Keratinocyte (primary cell): ENCODE results near the gene ARHGAP19. TPM values are rescaled to one million over a fixed set of nuclear protein-coding genes. Genes with fewer than 3 reads are reported as not detected.

Source experiments
- DNase-seq: peaks from one replicate; pipeline ENCODE4 v3.0.0-alpha.2; 2011; ENCODE audit warnings: low read depth, missing footprints, low spot score
- FAIRE-seq: peaks from 2 replicates; lab custom pipeline; 2011; peaks lifted over from hg19 to GRCh38; lab: Jason Lieb, UNC
- H2AFZ ChIP-seq: 2 replicates; pipeline ENCODE4 v1.6.0; 2012; ENCODE audit warnings: low read length, control low read depth, inconsistent platforms; ENCODE audit not compliant: control insufficient read depth
- H3K27ac ChIP-seq: 2 replicates; pipeline ENCODE4 v1.5.1; 2011; ENCODE audit warnings: low read length; ENCODE audit not compliant: control insufficient read depth, insufficient read depth
- H3K27me3 ChIP-seq: 3 replicates; pipeline ENCODE4 v1.6.0; 2011; ENCODE audit warnings: low read length; ENCODE audit not compliant: control insufficient read depth, insufficient read depth; ENCODE audit errors: extremely low read depth
- H3K36me3 ChIP-seq, 2 experiments: 2 replicates in 1 of 2; 3 replicates in 1 of 2; pipeline ENCODE4 v1.5.1; 2011; ENCODE audit warnings: low read length in 2 of 2, mild to moderate bottlenecking in 1 of 2; ENCODE audit not compliant: control insufficient read depth in 2 of 2, insufficient read depth in 2 of 2; ENCODE audit errors: extremely low read depth in 1 of 2
- H3K4me1 ChIP-seq: 3 replicates; pipeline ENCODE4 v1.5.1; 2011; ENCODE audit warnings: low read length; ENCODE audit not compliant: control insufficient read depth, insufficient read depth; ENCODE audit errors: extremely low read depth
- H3K4me2 ChIP-seq: 3 replicates; pipeline ENCODE4 v1.6.0; 2011; ENCODE audit warnings: low read depth, low read length; ENCODE audit not compliant: control insufficient read depth, insufficient read depth; ENCODE audit errors: extremely low read depth
- H3K4me3 ChIP-seq, 3 experiments: fragments of 200-600 bp in 1 of 3; sonication (generic) in 1 of 3; 2 replicates in 2 of 3; 3 replicates in 1 of 3; pipeline ENCODE4 v1.5.1; 2011 to 2016; ENCODE audit warnings: low read length in 3 of 3, mild to moderate bottlenecking in 3 of 3, control low read depth in 2 of 3, inconsistent platforms in 1 of 3, low read depth in 1 of 3, mixed read lengths in 1 of 3, mixed run types in 1 of 3, moderate library complexity in 1 of 3; ENCODE audit not compliant: control insufficient read depth in 2 of 3, insufficient read depth in 2 of 3; ENCODE audit errors: extremely low read depth in 1 of 3
- H3K79me2 ChIP-seq: 2 replicates; pipeline ENCODE4 v1.6.0; 2012; ENCODE audit warnings: low read length; ENCODE audit not compliant: control insufficient read depth, insufficient read depth
- H3K9ac ChIP-seq: 3 replicates; pipeline ENCODE4 v1.6.0; 2011; ENCODE audit warnings: low read length; ENCODE audit not compliant: control insufficient read depth, insufficient read depth; ENCODE audit errors: extremely low read depth
- H3K9me1 ChIP-seq: 3 replicates; pipeline ENCODE4 v1.6.0; 2011; ENCODE audit warnings: low read length; ENCODE audit not compliant: control insufficient read depth, insufficient read depth; ENCODE audit errors: extremely low read depth
- H3K9me3 ChIP-seq: 2 replicates; pipeline ENCODE4 v1.5.1; 2012; ENCODE audit warnings: low read depth, low read length; ENCODE audit not compliant: control insufficient read depth
- H4K20me1 ChIP-seq: 3 replicates; pipeline ENCODE4 v1.6.0; 2011; ENCODE audit warnings: low read length; ENCODE audit not compliant: control insufficient read depth, insufficient read depth; ENCODE audit errors: extremely low read depth
- EZH2 ChIP-seq: IDR thresholded peaks from one replicate; pipeline ENCODE4 v1.6.1; 2012; ENCODE audit warnings: inconsistent platforms, mild to moderate bottlenecking, low read length, moderate library complexity
- dilution Hi-C: fragments of 300-500 bp; cut with MboI; formaldehyde crosslinking; loops from one replicate; pipeline ENCODE4 v1.7.0; 2020; ENCODE audit warnings: low sequenced_read_pairs; ENCODE audit not compliant: extremely low pct_ligation_motif_present
- polyA plus RNA-seq, 5 experiments: library from polyadenylated mRNA; depleted of rRNA in 3 of 5; stranded (reverse) in 3 of 5; stranded (forward) in 1 of 5; unstranded in 1 of 5; fragments of >200 nt; gene quantifications; 1 replicate in 1 of 5; 2 replicates in 3 of 5; 3 replicates in 1 of 5; pipeline versions ENCODE4 v1.2.1 to v1.2.3, GENCODE V29; 2011 to 2012; ENCODE audit warnings: missing spikeins in 2 of 5, low read depth in 1 of 5, low replicate concordance in 1 of 5
- TF ChIP-seq, protein P1 (sequence below), 3 experiments: IDR thresholded peaks in 1 of 3; conservative IDR thresholded peaks in 1 of 3; optimal IDR thresholded peaks in 1 of 3; 2 replicates in 2 of 3; 3 replicates in 1 of 3; pipeline versions ENCODE3 to v1.5.1; 2011; ENCODE audit warnings: low read length in 3 of 3, mild to moderate bottlenecking in 3 of 3, moderate library complexity in 2 of 3, control low read depth in 1 of 3, inconsistent platforms in 1 of 3; ENCODE audit not compliant: insufficient read depth in 2 of 3; ENCODE audit errors: extremely low read depth in 1 of 3

Gene ARHGAP19
- polyA plus RNA-seq, 1 donor (not counting 4 experiments of a cell fraction or from before 2014, with no cell fraction given): 7.5 TPM

DNA sequence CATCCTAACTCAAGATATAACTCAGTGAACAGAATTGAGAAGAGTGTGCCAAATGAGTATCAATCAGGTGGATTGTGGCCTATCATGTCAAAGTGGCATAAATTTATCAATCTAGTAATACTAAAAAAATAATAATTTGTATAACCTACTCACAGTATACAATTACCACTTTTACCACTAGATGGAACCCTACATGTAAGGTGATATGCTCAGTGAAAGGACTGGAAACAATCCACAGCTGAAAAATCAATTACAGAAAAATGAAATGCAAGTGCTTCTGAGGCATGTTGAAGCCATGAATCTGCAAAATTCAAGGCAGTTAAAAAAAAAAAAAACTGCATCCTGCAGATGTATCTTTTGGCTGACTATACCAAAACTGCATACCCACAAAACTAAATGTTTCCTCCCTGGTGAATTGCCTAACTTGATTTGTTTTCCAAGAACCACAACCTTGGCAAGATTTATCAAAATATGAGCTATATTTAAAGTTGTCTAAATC is 13.9 kb downstream of the ARHGAP19 start:
- Histone ChIP-seq H3K36me3 (no peaks in the 10 kb centered on the region), H3K9me1 (no peaks in the 10 kb centered on the region), H4K20me1 (no peaks in the 10 kb centered on the region), H3K79me2 (peaks cover 6% of the 10 kb centered on the region), H3K27me3 (no peaks in the 10 kb centered on the region), H3K9me3 (no peaks in the 10 kb centered on the region), H3K27ac (no peak overlapping the region), H2AFZ (no peak overlapping the region), H3K4me1 (no peaks in the 10 kb centered on the region), H3K9ac (no peak overlapping the region), H3K4me3 (no peak overlapping the region), H3K4me2 (no peak overlapping the region)
- TF ChIP-seq, protein P1, sequence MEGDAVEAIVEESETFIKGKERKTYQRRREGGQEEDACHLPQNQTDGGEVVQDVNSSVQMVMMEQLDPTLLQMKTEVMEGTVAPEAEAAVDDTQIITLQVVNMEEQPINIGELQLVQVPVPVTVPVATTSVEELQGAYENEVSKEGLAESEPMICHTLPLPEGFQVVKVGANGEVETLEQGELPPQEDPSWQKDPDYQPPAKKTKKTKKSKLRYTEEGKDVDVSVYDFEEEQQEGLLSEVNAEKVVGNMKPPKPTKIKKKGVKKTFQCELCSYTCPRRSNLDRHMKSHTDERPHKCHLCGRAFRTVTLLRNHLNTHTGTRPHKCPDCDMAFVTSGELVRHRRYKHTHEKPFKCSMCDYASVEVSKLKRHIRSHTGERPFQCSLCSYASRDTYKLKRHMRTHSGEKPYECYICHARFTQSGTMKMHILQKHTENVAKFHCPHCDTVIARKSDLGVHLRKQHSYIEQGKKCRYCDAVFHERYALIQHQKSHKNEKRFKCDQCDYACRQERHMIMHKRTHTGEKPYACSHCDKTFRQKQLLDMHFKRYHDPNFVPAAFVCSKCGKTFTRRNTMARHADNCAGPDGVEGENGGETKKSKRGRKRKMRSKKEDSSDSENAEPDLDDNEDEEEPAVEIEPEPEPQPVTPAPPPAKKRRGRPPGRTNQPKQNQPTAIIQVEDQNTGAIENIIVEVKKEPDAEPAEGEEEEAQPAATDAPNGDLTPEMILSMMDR (optimal IDR thresholded peaks at IDR 0.05 in 1 of 3, IDR thresholded peaks at IDR 0.05 in 1 of 3, conservative IDR thresholded peaks at IDR 0.05 in 1 of 3; ENCODE audit: extremely low read depth in 1 of 3, insufficient read depth in 2 of 3, low read length in 3 of 3): peak in 2 of 3 experiments; percentile 46 to 47
- no peak for TF ChIP-seq EZH2
- no peak for FAIRE-seq
- peak; percentile 7 for DNase-seq
- dilution Hi-C loops: no loop called here

DNA sequence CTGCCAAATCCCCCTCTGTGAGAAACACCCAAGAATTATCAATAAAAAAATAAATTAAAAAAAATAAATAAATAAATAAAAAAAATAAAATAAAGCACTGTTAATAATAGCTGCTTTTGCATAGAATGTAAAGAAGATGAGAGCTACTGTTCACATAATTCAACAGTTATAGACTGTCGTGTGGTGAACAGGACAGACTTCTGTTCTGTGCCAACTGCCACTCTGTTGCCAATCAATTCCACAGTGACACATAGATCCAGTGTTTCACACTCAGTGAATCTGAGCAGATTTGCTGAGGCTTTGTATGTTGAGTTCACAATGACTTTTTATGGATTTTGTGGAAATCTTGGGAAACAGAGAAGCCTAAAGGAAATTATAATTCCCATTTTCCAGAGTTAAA is 14.9 kb downstream of the ARHGAP19 start:
- H3K36me3 ChIP-seq: no peaks in the 10 kb centered on the region
- FAIRE-seq: no peak

More for the DNA sequence above, 14.9 kb downstream of the ARHGAP19 start:
- Histone ChIP-seq H3K79me2 (peaks cover 6% of the 10 kb centered on the region), H3K9ac (no peak overlapping the region), H3K27ac (no peak overlapping the region), H2AFZ (no peak overlapping the region), H3K27me3 (no peaks in the 10 kb centered on the region), H4K20me1 (no peaks in the 10 kb centered on the region), H3K9me1 (no peaks in the 10 kb centered on the region), H3K4me2 (no peak overlapping the region), H3K4me1 (no peaks in the 10 kb centered on the region), H3K4me3 (no peak overlapping the region), H3K9me3 (no peaks in the 10 kb centered on the region)
- dilution Hi-C loops: no loop called here
- DNase-seq: no peak
- TF ChIP-seq, protein P1 (optimal IDR thresholded peaks at IDR 0.05 in 1 of 3, IDR thresholded peaks at IDR 0.05 in 1 of 3, conservative IDR thresholded peaks at IDR 0.05 in 1 of 3; ENCODE audit: extremely low read depth in 1 of 3, insufficient read depth in 2 of 3, low read length in 3 of 3): no peak
- TF ChIP-seq EZH2: no peak
